ENCODE results near the gene MISP3. TPM values are rescaled to one million over a fixed set of nuclear protein-coding genes. Genes with fewer than 3 reads are reported as not detected.

The MISP3 gene
- total RNA-seq, 1 donor = 1.7 TPM

DNA sequence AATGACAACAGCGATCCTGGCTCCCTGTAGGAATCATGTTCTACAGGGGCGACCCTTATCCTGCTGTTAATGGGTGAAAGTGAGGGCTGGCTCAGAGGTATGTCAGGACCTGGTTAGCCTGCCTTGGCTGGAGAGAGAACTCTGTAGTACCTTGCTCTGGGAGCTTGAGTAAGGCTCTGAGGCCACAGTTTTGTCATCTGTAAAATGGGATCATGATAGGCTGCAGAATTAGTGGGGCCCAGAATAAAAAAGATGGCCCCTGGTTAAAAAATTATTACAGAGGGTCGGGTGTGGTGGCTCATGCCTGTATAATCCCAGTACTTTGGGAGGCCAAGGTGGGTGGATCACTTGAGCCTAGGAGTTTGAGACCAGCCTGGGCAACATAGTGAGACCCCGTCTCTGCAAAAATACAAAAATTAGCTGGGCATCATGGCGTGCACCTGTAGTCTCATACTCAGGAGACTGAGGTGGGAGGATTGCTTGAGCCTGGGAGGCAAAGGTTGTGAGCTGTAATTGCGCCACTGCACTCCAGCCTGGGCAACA is 28.5 kb downstream of the MISP3 start:
- no peaks in the 10 kb centered on the region for H3K4me1 ChIP-seq (ENCODE audit: insufficient read depth, low read length)
- no peak overlapping the region for H3K4me3 ChIP-seq (ENCODE audit: low read length)
- no peaks in the 10 kb centered on the region for H3K27me3 ChIP-seq (ENCODE audit: insufficient read depth, low read length)
- no peaks in the 10 kb centered on the region for H3K9me3 ChIP-seq (ENCODE audit: low read depth, low read length)

DNA sequence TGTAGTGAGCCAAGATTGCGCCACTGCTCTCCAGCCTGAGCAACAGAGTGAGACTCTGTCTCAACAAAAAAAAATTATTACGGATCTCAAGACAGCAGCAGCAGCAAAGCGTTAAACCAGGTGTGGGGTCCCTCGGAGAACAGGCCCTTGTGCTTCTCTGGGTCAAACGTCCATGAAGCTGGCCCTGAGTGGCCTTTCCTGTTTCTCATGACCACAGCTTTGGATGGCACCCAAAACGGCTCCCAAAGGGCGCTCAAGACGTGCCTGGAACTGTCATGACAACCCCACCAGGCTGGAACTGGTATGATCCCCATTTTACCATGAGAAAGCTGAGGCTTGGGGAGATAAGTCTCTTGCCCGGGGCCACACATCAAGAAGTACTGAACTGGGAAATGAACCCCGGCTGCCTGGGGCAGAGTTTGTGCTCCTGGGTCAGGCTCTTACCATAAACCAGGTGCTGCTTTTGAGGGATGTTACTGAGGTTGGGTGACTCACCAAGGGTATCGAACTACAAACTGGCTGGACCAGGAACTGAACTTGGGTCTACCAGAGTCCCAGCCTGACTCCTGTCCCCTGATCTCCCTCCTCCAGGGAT is 29.6 kb downstream of the MISP3 start:
- Histone ChIP-seq H3K4me3 (ENCODE audit: low read length) (no peak overlapping the region), H3K4me1 (ENCODE audit: insufficient read depth, low read length) (no peaks in the 10 kb centered on the region), H3K9me3 (ENCODE audit: low read depth, low read length) (no peaks in the 10 kb centered on the region), H3K27me3 (ENCODE audit: insufficient read depth, low read length) (no peaks in the 10 kb centered on the region)

DNA sequence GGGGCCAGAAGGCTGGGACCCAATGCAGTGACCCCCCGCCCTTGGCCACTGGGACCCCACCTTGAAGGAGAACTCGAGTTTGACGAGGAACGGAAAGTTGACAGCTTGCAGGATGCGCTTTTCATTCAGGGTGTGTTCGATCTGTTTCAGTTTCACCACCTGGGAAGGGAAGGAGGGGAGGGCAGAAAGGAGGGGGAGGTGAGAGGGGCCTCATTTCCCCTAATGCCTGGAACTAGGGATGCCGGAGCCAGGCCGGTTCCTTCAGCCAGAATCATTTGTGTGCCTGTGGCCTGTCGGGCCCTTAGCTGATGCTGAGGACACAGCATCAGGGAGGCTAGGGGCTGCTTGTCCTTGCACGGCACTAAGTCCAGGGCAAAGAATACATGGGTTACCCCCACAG is 30.2 kb downstream of the MISP3 start:
- H3K27me3 ChIP-seq (ENCODE audit: insufficient read depth, low read length) = no peaks in the 10 kb centered on the region
- H3K4me1 ChIP-seq (ENCODE audit: insufficient read depth, low read length) = no peaks in the 10 kb centered on the region
- no peak overlapping the region for H3K4me3 ChIP-seq (ENCODE audit: low read length)
- no peaks in the 10 kb centered on the region for H3K9me3 ChIP-seq (ENCODE audit: low read depth, low read length)

DNA sequence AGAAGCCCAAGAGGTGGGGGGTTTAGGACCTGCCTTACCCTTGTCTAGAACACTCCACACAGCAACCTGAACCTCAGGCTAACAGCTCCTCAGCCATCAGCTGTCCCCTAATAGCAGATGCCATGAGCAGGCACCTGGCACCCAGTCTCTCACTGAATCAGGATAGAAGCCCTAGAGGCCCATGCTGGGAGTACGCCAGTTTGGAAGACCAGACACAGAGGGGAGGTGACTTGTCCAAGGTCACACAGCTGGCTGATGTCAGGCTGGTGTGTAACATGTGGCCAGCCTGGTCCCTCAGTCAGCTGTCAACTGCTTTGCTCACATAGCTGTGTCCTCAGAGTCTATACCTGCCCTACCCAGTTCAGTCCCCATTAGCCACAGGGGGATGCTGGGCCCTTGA is 30.7 kb downstream of the MISP3 start:
- H3K4me1 ChIP-seq (ENCODE audit: insufficient read depth, low read length) = no peaks in the 10 kb centered on the region
- H3K27me3 ChIP-seq (ENCODE audit: insufficient read depth, low read length) = no peaks in the 10 kb centered on the region
- H3K4me3 ChIP-seq (ENCODE audit: low read length) = no peak overlapping the region
- no peaks in the 10 kb centered on the region for H3K9me3 ChIP-seq (ENCODE audit: low read depth, low read length)

DNA sequence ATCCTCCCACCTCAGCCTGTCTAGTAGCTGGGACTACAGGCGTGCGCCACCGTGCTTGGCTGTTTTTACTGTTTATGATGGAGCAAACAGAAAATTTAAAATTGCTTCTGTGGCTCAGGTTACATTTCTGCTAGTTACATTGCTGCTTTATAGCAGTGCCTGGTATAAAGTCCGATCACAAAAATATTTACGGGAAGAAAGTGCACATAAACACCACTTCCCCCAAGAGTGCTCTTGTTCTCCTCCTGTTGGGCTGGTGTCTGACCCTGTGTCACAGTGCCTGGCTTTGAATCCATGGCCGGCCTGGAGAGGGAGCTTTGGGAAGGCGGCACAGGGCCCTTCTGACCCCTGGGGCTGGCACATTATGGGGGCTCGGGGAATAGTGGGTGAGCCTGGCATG is 33.1 kb downstream of the MISP3 start:
- H3K4me3 ChIP-seq (ENCODE audit: low read length) = no peak overlapping the region

DNA sequence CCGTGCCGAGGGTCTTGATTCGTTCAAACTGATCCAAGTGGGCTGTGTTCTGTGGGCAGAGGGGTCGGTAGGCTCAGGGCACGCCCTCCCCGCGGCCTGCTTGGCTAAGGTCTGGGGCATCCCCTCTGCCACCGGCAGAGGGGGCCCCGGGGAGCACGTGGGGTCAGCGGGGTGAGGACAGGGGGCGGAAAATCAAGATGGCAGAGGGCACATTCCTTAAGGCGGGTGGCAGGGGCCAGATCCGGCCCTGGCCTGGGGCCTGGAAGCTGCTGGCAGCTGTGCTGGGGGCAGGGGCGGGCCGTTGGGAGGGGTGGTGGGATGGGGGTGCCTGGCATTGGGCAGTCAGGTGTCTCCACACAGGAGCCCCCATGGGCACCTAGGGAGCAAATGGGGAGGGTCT is 34.3 kb downstream of the MISP3 start:
- Histone ChIP-seq H3K9me3 (ENCODE audit: low read depth, low read length) (no peaks in the 10 kb centered on the region), H3K4me3 (ENCODE audit: low read length) (no peak overlapping the region), H3K4me1 (ENCODE audit: insufficient read depth, low read length) (no peaks in the 10 kb centered on the region), H3K27me3 (ENCODE audit: insufficient read depth, low read length) (no peaks in the 10 kb centered on the region)

More for the DNA sequence above, 33.1 kb downstream of the MISP3 start:
- Histone ChIP-seq H3K9me3 (ENCODE audit: low read depth, low read length) (no peaks in the 10 kb centered on the region), H3K4me1 (ENCODE audit: insufficient read depth, low read length) (no peaks in the 10 kb centered on the region), H3K27me3 (ENCODE audit: insufficient read depth, low read length) (no peaks in the 10 kb centered on the region)

DNA sequence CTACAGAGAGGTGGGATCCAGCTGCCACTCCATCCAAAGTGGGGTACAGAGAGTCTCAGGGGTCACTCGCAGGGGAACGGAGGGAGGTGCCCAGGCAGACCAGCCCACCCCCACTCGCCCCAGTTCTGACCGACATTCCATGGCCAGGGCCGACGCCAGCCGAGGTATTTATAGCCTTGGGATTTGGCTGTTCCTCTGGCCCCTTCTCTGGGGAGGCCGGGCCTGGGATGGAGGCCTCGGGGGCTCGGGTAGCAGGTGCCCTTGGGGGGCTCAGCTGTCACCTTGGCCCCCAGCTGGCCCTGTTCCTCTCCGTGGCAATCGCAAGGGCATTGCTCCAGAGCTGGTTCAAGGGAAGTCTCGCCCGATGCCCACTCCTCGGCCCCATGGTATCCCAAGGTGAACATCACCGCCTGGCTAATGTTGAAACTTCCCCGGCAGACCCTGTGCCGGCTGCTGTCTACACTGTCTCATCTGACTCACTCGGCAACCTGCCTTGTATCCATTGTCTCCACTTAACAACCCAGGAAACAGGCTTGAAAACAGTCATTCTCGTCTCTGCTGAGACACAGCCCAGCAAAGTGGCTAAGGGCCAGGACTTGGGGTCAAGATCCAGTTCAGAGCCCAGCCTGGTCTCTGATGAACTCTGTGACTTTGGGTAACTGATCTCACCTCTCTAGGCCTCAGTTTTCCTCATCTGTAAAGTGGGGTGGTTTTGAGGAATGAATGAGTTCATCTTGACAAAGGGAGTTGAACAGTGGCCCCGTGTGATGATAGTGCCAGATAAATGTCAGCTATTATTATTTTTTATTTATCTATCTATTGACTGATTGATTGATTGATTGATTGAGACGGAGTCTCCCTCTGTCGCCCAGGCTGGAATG is 35.2 kb downstream of the MISP3 start:
- Histone ChIP-seq H3K4me1 (ENCODE audit: insufficient read depth, low read length) (peaks cover 7% of the 10 kb centered on the region), H3K9me3 (ENCODE audit: low read depth, low read length) (no peaks in the 10 kb centered on the region), H3K27me3 (ENCODE audit: insufficient read depth, low read length) (no peaks in the 10 kb centered on the region), H3K4me3 (ENCODE audit: low read length) (no peak overlapping the region)

DNA sequence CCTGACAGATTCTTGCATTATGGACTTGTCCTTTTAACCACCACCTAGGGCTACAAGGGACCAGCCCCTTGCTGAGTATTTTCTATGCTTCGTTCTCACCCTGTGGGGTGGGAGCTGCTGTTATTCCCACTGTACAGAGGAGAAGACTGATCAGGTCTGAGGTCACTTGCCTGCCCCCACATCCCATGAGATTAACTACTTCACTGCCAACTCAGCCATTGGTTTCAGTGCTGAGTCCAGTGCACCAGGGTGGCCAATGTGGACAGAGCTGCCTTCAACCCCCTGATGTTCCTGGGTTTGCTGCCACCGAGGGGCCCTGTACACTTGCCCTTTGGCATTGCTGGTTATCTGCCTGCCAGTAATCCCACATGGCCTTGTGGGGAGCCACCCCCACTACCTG is 38.1 kb downstream of the MISP3 start:
- peaks cover 36% of the 10 kb centered on the region for H3K4me1 ChIP-seq (ENCODE audit: insufficient read depth, low read length)

DNA sequence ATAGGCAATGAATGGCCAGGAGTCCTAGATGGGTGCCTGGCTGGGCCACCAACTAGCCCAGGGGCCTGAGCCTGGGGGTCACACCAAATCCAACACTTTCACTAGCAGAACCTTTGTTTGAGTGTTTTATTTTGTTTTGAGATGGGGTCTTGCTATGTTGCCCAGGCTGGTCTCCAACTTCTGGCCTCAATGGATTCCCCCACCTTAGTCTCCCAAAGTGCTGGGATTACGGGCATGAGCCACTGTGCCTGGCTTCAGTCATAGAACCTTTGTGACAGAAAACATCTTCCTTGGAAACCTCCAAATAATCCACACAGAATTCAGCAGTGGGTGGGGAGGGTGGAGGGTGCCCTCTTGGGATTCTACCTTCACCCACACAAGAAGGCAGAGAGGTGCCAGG is 38.9 kb downstream of the MISP3 start:
- no peaks in the 10 kb centered on the region for H3K27me3 ChIP-seq (ENCODE audit: insufficient read depth, low read length)
- peaks cover 44% of the 10 kb centered on the region for H3K4me1 ChIP-seq (ENCODE audit: insufficient read depth, low read length)
- no peak overlapping the region for H3K4me3 ChIP-seq (ENCODE audit: low read length)
- H3K9me3 ChIP-seq (ENCODE audit: low read depth, low read length) = no peaks in the 10 kb centered on the region

More for the DNA sequence above, 38.1 kb downstream of the MISP3 start:
- no peaks in the 10 kb centered on the region for H3K9me3 ChIP-seq (ENCODE audit: low read depth, low read length)
- no peak overlapping the region for H3K4me3 ChIP-seq (ENCODE audit: low read length)
- no peaks in the 10 kb centered on the region for H3K27me3 ChIP-seq (ENCODE audit: insufficient read depth, low read length)

DNA sequence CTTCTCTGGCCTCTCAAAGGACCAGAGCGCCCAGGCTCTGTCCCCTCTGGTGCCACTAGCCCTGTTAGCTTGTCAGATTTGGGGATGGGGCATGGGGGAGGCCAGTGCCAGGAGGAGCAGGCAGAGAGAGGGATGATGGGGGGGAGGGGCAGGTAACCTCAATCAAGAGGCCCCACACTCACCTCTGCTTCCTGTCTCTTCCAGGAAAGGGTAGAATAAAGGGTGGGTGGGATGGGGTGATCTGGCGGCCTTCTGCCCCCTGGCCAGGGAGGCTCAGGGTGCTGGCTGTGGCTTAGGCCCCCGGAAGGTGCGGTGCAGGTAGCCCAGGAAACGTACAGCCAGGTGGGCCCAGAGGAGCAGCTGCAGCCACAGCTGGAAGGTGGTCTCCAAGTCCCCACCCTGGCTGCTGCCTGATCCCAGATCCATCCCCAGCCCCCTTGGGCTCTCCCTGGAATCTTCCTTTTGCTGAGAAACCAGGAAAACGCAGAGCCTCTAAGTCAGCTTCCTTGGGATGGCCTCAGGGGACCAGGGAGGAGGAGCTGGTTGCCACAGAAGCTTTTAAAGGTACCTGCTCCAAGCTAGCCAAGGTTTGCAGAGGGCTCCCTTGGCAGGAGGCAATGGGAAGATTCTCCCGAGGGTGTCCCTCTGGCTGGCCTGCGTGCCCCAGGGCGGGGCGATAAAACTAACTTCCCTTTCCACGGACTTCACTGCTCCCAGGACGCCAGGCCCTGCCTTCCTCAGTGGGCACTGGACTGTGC is 39.6 kb downstream of the MISP3 start:
- no peaks in the 10 kb centered on the region for H3K9me3 ChIP-seq (ENCODE audit: low read depth, low read length)
- H3K4me3 ChIP-seq (ENCODE audit: low read length) = no peak overlapping the region
- no peaks in the 10 kb centered on the region for H3K27me3 ChIP-seq (ENCODE audit: insufficient read depth, low read length)
- H3K4me1 ChIP-seq (ENCODE audit: insufficient read depth, low read length) = peaks cover 50% of the 10 kb centered on the region

DNA sequence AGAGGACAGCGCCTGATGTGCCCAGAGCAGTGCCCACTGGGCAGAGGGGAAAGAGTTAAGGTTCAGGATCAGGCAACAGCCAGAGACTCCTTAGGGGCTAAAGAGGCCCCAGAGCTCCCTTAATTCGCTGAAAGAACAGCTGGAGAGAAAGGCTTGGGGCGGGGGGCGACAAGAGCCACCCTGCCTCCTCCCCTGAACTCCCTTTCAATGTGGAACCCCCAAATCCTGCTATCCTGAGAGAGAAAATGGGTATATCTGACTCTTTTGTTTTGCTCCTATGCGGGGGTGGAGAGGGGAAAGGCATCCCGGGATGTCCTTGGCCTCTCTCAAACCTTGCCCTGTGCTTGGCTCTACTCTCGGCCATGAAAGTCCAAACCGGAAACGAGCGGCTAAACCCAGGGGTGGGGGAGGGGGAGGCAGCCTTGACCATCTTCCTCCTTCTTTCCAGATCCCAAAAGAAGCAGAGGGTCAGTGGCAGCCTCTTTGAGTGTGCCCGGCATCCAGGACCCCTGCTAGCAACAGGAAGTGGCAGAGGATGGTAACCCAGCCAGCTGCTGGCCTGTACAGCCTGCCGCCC is 40.3 kb downstream of the MISP3 start:
- Histone ChIP-seq H3K4me3 (ENCODE audit: low read length) (no peak overlapping the region), H3K27me3 (ENCODE audit: insufficient read depth, low read length) (no peaks in the 10 kb centered on the region), H3K9me3 (ENCODE audit: low read depth, low read length) (no peaks in the 10 kb centered on the region), H3K4me1 (ENCODE audit: insufficient read depth, low read length) (peaks cover 50% of the 10 kb centered on the region)

DNA sequence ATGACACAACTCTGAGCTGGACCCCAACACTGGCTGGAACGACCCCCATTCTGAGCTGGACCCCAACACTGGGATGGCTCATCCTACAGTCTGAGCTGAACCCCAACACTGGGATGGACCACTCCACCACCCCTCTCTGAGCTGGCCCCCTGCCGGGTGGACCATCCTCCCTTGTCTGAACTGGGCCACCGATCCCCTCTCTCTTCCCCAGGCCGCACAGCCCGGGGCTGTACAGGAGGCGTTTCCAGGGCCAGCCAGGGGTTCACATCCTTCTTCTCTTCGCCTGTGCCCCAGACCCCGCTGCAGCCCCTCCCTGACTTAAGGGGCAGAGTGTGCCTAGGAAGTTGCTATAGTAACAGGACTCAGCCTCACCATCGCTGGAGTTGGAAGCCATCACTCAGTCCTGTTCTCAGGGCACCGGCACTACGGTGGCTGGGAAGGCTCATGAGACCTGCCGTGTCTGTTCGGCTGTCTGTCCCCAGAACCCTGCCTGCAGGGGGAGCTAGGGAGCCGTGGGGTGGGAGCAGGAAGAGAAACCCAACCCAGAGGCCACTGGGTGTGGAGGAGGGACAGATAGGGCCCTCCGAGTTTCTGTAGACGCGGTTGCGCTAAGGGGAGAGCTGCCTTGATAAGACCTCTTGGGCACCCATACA is 41.3 kb downstream of the MISP3 start:
- H3K9me3 ChIP-seq (ENCODE audit: low read depth, low read length) = no peaks in the 10 kb centered on the region
- H3K4me3 ChIP-seq (ENCODE audit: low read length) = no peak overlapping the region
- H3K27me3 ChIP-seq (ENCODE audit: insufficient read depth, low read length) = no peaks in the 10 kb centered on the region
- H3K4me1 ChIP-seq (ENCODE audit: insufficient read depth, low read length) = peaks cover 57% of the 10 kb centered on the region

DNA sequence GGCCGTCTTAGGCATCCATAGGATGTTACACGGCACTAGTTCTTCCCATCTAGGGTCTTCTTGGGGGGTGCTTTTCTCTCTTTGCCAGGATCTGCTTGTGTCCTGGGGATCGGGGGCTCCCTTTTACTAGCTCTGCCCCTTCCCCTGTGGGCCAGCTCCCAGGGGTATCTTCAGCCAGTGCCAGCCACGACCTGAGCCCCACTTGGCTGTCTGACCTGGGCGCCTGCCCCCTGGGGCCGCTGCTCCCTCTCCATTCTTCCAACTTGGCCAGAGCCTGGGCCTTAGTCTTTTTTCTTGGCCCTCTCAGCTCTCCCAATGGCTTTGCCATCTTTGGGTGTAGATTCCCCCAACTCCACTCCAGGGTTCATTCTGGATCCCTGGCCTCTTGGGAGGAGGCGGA is 41.9 kb downstream of the MISP3 start:
- peaks cover 63% of the 10 kb centered on the region for H3K4me1 ChIP-seq (ENCODE audit: insufficient read depth, low read length)
- H3K27me3 ChIP-seq (ENCODE audit: insufficient read depth, low read length) = no peaks in the 10 kb centered on the region
- no peaks in the 10 kb centered on the region for H3K9me3 ChIP-seq (ENCODE audit: low read depth, low read length)
- H3K4me3 ChIP-seq (ENCODE audit: low read length) = no peak overlapping the region

DNA sequence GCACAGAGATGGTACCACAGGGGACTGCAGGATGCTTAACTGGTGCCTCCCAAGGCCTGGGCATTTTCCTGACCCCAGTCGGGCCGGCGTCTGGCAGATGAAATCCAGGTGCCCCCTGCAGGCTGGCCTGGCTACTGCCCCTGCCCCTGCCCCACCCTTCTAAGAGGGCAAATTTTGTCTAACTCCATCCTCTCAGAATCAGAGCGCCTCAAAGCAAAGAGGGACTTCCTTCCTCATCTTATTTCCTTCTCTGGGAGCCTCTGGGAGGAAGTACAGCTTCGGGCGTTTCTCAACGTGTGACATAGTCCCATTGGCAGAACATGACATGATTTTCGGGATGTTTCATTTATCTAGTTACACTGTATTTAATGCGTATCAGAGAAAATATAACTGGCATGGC is 42.3 kb downstream of the MISP3 start:
- no peaks in the 10 kb centered on the region for H3K9me3 ChIP-seq (ENCODE audit: low read depth, low read length)

More for the DNA sequence above, 42.3 kb downstream of the MISP3 start:
- Histone ChIP-seq H3K27me3 (ENCODE audit: insufficient read depth, low read length) (no peaks in the 10 kb centered on the region), H3K4me1 (ENCODE audit: insufficient read depth, low read length) (peaks cover 67% of the 10 kb centered on the region), H3K4me3 (ENCODE audit: low read length) (no peak overlapping the region)
